Measurements from ENCODE around the gene PCDHA13.
"Not testable (repeated sequence)": the region's sequence is repeated elsewhere in the genome, so short reads cannot be mapped to it uniquely, and the experiment has no call there.

PCDHA13 gene

GRCh38 chr5:140870221-140871201, 11.4 kb upstream of the PCDHA13 start:
- DNase-seq (ENCODE audit: low read depth): no peak

GRCh38 chr5:140875085-140876065, 6.5 kb upstream of the PCDHA13 start, which contains the start of gene PCDHA12:
TSS of gene PCDHA12 (plus strand) at chr5:140875308. CDS start at chr5:140875473, 165 bp downstream.
- DNase-seq (ENCODE audit: low read depth): no peak

- not testable (repeated sequence) for DNase-seq (ENCODE audit: low read depth)
These were observed 5.2 kb upstream of the PCDHA13 start for GRCh38 chr5:140876541-140877261.

- DNase-seq (ENCODE audit: low read depth): no peak
These were observed 4.7 kb upstream of the PCDHA13 start for GRCh38 chr5:140877262-140877581.

GRCh38 chr5:140882591-140882899, 621 bp downstream of the PCDHA13 start:
- no peak for DNase-seq (ENCODE audit: low read depth)

- DNase-seq (ENCODE audit: low read depth): no peak
These were observed 1.4 kb downstream of the PCDHA13 start for GRCh38 chr5:140883373-140883772.

GRCh38 chr5:140883927-140884697, 2.2 kb downstream of the PCDHA13 start:
- no peak for DNase-seq (ENCODE audit: low read depth)

- no peak for DNase-seq (ENCODE audit: low read depth)
These were observed 34.4 kb downstream of the PCDHA13 start for GRCh38 chr5:140916325-140916724.

- no peak for DNase-seq (ENCODE audit: low read depth)
These were observed 41.7 kb downstream of the PCDHA13 start for GRCh38 chr5:140923601-140924000.

GRCh38 chr5:140925806-140926442, 44.0 kb downstream of the PCDHA13 start, which contains the start of gene PCDHAC1:
TSS of gene PCDHAC1 (plus strand) at chr5:140926299. CDS start at chr5:140926893, 594 bp downstream.
- no peak for DNase-seq (ENCODE audit: low read depth)

GRCh38 chr5:140926443-140927227, 44.7 kb downstream of the PCDHA13 start:
- no peak for DNase-seq (ENCODE audit: low read depth)

- DNase-seq (ENCODE audit: low read depth): no peak
These were observed 45.3 kb downstream of the PCDHA13 start for GRCh38 chr5:140927228-140927573.
